HG03139 (cell line): ENCODE data around the gene KCNIP4.

Experiments
- ATAC-seq: cut with Tn5 transposase; IDR thresholded peaks from one replicate; pipeline ENCODE4 v1.9.1; 2021; ENCODE audit not compliant: unreplicated experiment

KCNIP4 gene

GRCh38 chr4:21205821-21206531 is 742.6 kb downstream of the KCNIP4 start:
- no peak for ATAC-seq

- no peak for ATAC-seq
These were observed 745.2 kb downstream of the KCNIP4 start for GRCh38 chr4:21203416-21203815.

GRCh38 chr4:21202959-21203358 is 745.6 kb downstream of the KCNIP4 start:
- ATAC-seq, result no peak

GRCh38 chr4:21198683-21199082 is 749.9 kb downstream of the KCNIP4 start:
- no peak for ATAC-seq

- no peak for ATAC-seq
These were observed 752.9 kb downstream of the KCNIP4 start for GRCh38 chr4:21195682-21196081.

GRCh38 chr4:21192367-21192766 is 756.2 kb downstream of the KCNIP4 start:
- no peak for ATAC-seq

GRCh38 chr4:21191317-21191716 is 757.3 kb downstream of the KCNIP4 start:
- no peak for ATAC-seq

- no peak for ATAC-seq
These were observed 763.8 kb downstream of the KCNIP4 start for GRCh38 chr4:21184788-21185187.

GRCh38 chr4:21181716-21182115 is 766.9 kb downstream of the KCNIP4 start:
- no peak for ATAC-seq

- no peak for ATAC-seq
These were observed 770.7 kb downstream of the KCNIP4 start for GRCh38 chr4:21177871-21178270.

GRCh38 chr4:21177092-21177491 is 771.5 kb downstream of the KCNIP4 start:
- no peak for ATAC-seq

- no peak for ATAC-seq
These were observed 780.9 kb downstream of the KCNIP4 start for GRCh38 chr4:21167711-21168110.

GRCh38 chr4:21155367-21155766 is 793.2 kb downstream of the KCNIP4 start:
- ATAC-seq, result no peak

GRCh38 chr4:21139327-21139726 is 809.2 kb downstream of the KCNIP4 start:
- no peak for ATAC-seq

- no peak for ATAC-seq
These were observed 812.4 kb downstream of the KCNIP4 start for GRCh38 chr4:21136051-21136630.

- ATAC-seq, result no peak
These were observed 813.6 kb downstream of the KCNIP4 start for GRCh38 chr4:21134994-21135393.

- ATAC-seq, result no peak
These were observed 818.0 kb downstream of the KCNIP4 start for GRCh38 chr4:21130606-21131005.

GRCh38 chr4:21126014-21126512 is 822.5 kb downstream of the KCNIP4 start:
- no peak for ATAC-seq

GRCh38 chr4:21118301-21118700 is 830.3 kb downstream of the KCNIP4 start:
- no peak for ATAC-seq

GRCh38 chr4:21117541-21118180 is 830.9 kb downstream of the KCNIP4 start:
- no peak for ATAC-seq

GRCh38 chr4:21113496-21114223 is 834.9 kb downstream of the KCNIP4 start:
- no peak for ATAC-seq

GRCh38 chr4:21102667-21103066 is 845.9 kb downstream of the KCNIP4 start:
- ATAC-seq, result no peak
